NCI-H345 treated with DMSO at 0.1 percent for 48 hours (cell line): Measurements from ENCODE around the gene TCEAL9.
"Not testable (repeated sequence)": the region's sequence is repeated elsewhere in the genome, so short reads cannot be mapped to it uniquely, and the experiment has no call there.

Source experiments
- DNase-seq: peaks from one replicate; lab custom pipeline; 2025; ENCODE audit not compliant: unreplicated experiment; lab: John Stamatoyannopoulos, UW

TCEAL9 gene

GRCh38 chrX:103372886-103373285 is 16.6 kb downstream of the TCEAL9 start:
- no peak for DNase-seq

DNA sequence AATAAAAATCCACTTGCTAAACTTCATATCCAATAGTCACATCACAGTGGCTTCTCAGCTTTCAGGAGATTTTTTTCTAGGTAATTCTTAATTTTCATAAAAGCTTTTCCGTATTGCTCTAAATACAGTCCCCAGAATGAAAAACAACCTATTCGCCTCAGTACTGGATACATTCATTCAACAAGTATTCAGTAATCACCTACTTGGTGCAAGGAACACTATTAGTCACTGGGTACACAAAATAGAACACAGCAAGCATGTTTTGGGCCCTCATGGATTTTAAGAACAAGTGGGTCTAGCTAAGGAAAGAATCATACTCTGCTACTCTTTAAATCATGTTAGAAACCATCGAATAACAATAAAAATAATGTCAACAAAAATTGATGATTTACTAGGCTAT is 17.3 kb downstream of the TCEAL9 start:
- DNase-seq, result no peak

DNA sequence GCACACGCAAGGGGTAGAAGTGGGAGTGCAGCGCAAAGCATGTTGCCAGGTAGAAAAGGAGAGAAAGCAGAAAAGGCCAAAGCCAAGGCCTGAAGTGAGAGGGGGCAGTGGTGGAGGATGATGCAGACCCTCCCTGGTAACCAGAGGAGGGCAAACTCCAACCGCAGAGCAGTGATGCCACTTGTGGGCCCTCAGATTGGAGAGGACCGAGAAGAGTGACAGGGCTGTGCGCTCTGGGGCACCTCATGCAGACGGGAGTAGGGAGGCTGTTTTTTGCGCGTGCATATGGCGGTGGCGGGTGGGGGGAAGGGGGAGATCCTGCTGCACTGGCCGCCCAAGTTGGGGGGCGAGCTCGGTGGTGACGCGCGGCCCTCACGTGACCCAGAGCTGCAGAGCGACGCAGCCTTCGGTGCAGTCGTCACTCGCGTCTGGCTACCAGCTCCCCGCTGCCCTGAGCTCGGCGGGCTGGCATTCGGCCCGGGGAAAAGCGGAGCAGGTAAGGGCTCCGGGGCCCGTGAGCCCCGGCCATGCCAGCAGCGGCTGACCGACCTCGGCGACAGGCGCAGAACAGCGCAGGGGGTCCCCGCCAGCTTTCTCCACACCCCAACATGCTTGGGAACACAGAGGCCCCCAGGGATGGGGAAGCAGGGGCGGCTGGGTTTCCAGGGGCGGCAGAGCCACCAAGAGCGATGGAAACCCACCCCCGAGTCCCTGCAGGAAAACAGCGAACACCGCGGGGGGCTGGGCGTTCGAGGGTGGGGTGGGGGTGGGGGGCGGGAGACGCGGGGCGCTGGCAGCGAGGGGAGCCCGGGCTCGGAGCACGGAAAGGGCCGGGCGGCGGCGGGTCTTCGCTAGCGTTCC is 20.0 kb downstream of the TCEAL9 start, which contains the start of gene BEX3:
TSS of gene BEX3 (plus strand) at position 421 of the 861 bp plus-strand sequence. CDS start 984 bp downstream, outside the sequence.
- DNase-seq, result peak; percentile 19

DNA sequence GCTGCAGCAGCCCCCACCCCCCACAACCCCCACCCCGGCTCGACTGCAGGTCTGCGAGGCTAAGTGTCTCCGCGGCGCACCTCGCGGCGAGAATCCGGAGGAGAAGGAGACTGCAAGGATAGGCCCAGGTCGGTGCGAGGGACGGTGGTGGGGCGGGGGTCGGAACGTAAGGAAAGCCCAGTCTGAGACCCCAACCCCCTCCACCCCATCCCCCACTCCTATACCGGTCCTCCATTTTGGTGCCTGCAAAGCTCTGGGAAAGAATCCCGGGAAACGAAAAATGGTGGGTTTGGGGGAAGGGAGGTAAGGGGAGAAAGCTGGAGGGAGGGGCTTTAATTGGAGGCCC is 20.6 kb downstream of the TCEAL9 start:
- no peak for DNase-seq

- DNase-seq, result no peak
Measured at GRCh38 chrX:103378990-103379389, 22.7 kb downstream of the TCEAL9 start.

GRCh38 chrX:103382877-103383276 is 26.6 kb downstream of the TCEAL9 start:
- no peak for DNase-seq

DNA sequence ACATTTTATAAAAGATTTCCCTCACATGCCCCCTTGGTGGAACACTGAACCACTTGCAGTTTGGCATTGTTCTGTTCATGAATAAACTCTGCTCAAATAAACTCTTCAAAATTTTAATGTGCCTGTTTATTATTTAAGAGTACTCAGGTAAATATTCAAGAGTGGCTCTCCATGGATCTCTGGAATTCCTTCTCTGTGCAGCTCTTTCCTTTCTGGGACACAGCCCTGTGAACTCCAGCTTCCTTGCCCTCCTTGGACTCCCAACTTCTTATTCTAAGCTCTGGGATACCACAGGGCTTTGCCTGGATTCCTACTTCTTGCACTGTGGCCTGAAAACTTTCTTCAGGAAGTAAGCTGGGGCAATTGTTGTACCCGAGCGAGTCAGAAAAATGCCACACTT is 28.4 kb downstream of the TCEAL9 start:
- no peak for DNase-seq

- DNase-seq, result not testable (repeated sequence)
Measured at GRCh38 chrX:103385283-103385830, 29.1 kb downstream of the TCEAL9 start.

DNA sequence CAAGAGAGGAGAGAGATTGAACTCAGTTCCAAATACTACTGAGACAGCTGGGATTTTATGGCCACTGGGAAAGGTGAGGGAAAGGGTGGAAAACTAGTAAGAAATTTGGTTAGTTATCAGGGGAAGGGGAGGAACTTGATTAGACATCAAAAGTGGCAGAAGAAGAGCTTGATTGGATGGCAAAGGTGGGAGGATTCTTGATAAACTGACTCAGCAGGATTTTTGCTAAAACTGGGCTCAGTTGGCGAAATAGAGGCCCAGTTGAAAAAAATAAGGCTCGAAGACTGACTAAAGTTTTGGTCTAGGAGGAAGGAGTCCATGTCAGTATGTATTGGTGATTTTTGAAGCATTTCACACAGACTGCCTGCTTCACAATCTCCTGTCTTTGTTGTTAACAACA is 30.0 kb downstream of the TCEAL9 start:
- no peak for DNase-seq

DNA sequence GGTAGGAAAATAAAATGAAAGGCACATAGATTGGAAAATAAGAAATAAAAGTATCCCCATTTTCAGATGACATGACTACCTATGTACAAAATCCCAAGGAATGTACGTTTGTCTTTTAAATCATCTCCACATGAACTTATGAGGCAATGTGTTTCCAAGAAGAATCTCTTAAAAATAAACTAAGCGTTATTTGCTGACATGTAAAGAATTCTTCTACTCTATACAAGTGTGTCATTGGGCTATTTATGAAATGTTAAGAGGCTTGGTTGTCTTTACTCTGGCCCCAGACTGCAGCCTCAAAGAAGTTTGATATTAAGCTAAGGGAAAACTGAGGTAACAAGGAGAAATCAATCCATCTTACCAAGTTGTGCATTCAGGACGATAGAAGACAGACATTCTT is 37.2 kb downstream of the TCEAL9 start:
- no peak for DNase-seq

- DNase-seq, result no peak
Measured at GRCh38 chrX:103396186-103396585, 39.9 kb downstream of the TCEAL9 start.

DNA sequence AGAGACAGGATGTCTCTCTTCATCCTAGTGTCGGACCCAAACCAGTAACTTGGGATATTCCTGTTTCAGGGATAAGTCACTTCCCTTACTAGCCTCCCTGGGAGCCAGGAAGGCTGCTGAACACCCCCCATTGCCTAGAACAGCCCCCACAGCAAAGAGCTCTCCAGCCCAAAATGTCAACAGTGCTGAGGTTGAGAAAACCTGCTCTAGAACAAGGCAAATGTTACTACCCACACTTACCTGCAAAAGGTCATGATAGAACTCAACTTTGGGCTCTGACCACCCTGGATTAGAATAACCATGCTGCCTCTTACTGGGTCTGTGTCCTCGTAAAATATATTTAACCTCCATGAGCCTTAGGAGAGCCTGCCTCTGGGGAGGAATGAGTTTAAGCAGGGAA is 40.4 kb downstream of the TCEAL9 start:
- DNase-seq, result no peak

DNA sequence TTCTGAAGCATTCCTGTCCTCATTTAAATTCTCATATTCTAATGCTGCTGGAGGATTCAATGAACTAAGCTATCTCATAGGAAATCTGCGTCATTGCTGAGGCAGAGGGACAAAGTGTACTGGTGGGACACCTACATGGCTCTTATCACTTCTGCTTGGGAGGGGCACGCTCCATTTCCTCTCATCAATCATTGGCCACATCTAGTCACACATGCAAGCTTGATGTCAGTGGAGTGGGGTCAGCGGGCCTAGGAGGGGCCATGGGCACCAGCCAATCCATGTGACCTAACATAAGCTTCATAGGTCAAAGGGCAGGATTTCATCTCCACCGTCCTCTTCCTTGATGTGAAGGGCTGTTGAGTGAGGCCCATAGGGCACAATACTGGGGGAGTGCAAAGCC is 41.4 kb downstream of the TCEAL9 start:
- no peak for DNase-seq

- DNase-seq, result no peak
Measured at GRCh38 chrX:103398421-103398864, 42.1 kb downstream of the TCEAL9 start.

DNA sequence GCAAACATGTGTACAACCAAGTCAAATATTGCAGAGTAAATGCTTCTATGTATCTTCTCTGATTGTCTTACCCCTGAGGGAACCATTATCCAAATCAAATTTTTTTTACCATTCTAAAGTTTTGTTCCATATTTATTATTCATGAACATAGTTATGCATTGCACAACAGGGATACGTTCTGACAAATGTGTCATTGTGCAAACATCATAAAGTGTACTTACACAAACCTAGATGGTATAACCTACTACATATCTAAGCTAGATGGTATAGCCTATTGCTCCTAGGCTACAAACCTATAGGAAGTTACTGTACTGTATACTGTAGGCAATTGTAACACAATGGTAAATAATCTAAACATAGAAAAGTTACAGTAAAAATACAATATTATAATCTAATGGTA is 43.4 kb downstream of the TCEAL9 start:
- DNase-seq, result no peak

GRCh38 chrX:103400931-103401330 is 44.6 kb downstream of the TCEAL9 start:
- no peak for DNase-seq

DNA sequence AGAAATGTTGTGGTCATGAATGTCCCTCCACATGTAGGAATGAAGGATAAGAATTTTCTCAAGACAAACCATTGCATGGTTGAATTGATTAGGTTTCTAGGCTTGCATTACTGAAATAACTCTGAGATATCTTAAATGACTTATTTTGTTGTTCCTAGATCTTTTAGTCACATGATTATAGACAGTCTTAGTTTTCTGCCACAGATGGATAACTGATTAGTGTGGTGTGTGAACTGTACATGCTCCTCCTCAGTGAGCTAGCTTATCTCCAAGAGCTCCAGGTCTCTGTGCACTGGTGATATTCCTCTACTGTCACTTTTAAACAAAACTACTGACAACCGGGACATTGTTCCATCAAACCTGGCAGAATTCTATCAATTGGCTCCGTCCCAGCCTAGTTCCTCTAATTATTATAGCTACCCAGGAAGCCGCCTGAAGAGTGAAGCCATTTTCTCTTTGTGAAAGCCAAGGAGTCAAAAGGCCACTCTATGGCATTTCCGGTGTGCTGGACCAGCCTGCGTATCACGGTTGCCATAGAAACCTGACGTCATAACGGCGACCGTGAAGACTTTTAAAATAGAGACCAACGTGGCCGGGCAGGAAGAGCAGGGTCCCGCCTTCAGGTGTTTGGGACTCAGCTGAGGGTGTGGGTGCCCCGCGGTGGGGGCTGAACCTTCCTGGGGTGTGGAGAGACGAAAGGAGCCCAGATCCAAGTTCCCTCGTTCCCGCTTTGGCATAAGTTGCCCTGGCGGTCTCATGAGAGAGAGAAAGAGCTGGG is 48.1 kb downstream of the TCEAL9 start:
- no peak for DNase-seq

GRCh38 chrX:103405009-103405333 is 48.7 kb downstream of the TCEAL9 start:
- no peak for DNase-seq

- DNase-seq, result no peak
Measured at GRCh38 chrX:103406256-103406655, 50.0 kb downstream of the TCEAL9 start.

GRCh38 chrX:103407776-103408175 is 51.5 kb downstream of the TCEAL9 start:
- DNase-seq, result no peak
